ENCODE data around the gene WDFY4.

Gene WDFY4

DNA sequence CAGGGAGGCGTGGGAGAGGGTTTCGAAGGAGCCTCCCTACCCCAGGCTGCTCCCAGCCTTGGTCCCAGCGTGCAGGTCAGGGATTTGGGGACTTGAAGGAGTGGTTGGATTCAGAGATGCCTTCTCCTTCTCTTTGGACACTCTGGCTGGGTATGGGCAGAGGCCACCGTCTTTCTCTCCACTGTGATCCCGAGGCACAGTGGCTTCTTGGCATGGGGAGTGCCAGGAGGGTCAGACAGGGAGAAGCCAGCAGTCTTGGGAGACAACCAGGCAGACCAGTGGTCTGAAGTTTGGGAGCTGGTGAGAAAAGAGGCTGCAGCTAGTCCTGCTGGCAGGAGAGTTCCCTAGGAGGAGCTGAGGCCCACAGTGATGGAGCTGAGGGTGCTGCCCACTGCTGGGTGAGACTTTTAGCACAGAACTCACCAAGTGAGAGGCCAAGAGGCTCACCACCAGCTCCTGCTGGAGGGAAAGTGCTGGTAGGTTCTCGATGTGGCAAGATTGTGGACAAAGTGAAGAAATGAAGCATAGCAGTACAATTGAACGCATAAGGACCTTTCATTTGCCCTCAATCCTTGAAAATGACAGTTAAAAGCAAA lies 35.2 kb upstream of the WDFY4 start:
- Histone ChIP-seq H3K79me1 (ENCODE audit: low read depth, low read length) (no peaks in the 10 kb centered on the region), H3K9ac (ENCODE audit: low read depth, low read length, poor library complexity) (no peak overlapping the region), H2BK5ac (ENCODE audit: low read length) (no peak overlapping the region), H2AFZ (ENCODE audit: low read length) (no peak overlapping the region), H3K27me3 (ENCODE audit: control insufficient read depth in 3 of 3, insufficient read depth in 3 of 3, low read depth in 1 of 3, low read length in 3 of 3) (no peaks in the 10 kb centered on the region), H3K9me3 (replicated peaks in 1 of 2; ENCODE audit: control insufficient read depth in 2 of 2, insufficient read depth in 1 of 2, low read depth in 1 of 2, low read length in 2 of 2) (no peaks in the 10 kb centered on the region), H3K18ac (ENCODE audit: low read length) (no peak overlapping the region), H3K23ac (ENCODE audit: low read depth, low read length, poor library complexity) (no peak overlapping the region), H2BK15ac (ENCODE audit: low read length) (no peak overlapping the region), H4K8ac (ENCODE audit: low read depth, low read length) (no peak overlapping the region), H3K36me3 (replicated peaks in 1 of 2; ENCODE audit: control insufficient read depth in 2 of 2, insufficient read depth in 2 of 2, low read length in 2 of 2) (no peaks in the 10 kb centered on the region), H3K4ac (ENCODE audit: low read length) (no peak overlapping the region), H3K14ac (ENCODE audit: low read length) (no peak overlapping the region), H2AK5ac (ENCODE audit: low read depth, low read length) (no peak overlapping the region), H3K4me2 (ENCODE audit: insufficient read depth, low read length, poor library complexity, severe bottlenecking) (no peak overlapping the region), H3K4me1 (ENCODE audit: control insufficient read depth in 2 of 2, insufficient read depth in 1 of 2, low read depth in 1 of 2, low read length in 2 of 2) (no peaks in the 10 kb centered on the region), H2BK12ac (ENCODE audit: low read length) (no peak overlapping the region), H3K4me3 (ENCODE audit: low read length in 2 of 2) (peak overlapping the region in 1 of 2 donors; percentile 2), H4K91ac (ENCODE audit: low read depth, low read length, poor library complexity) (no peak overlapping the region), H3K27ac (replicated peaks; ENCODE audit: low read length) (no peak overlapping the region), H2BK120ac (ENCODE audit: low read depth, low read length) (no peak overlapping the region)
- no CpG with 5 or more reads among the region's 7 CpGs for WGBS, 2 donors (ENCODE audit: extremely low coverage in 2 of 2, insufficient read length in 2 of 2, insufficient replicate concordance in 1 of 2)
- no peak for DNase-seq (ENCODE audit: low spot score)

DNA sequence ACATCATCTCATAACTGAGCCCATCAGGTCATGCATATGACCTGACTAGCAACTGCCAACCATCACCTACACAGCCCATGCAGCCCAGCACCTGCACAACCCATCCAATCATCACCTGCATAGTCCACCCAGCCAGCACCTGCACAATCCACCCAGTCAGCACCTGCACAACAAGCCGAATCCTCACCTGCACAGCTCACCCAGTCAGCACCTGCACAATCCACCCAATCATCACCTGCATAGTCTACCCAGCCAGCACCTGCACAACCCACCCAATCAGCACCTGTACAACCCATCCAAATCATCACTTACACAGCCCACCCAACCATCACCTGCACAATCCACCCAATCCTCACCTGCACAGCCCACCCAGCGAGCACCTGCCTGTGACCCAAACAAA lies 33.4 kb upstream of the WDFY4 start:
- Histone ChIP-seq H3K27me3 (ENCODE audit: control insufficient read depth in 3 of 3, insufficient read depth in 3 of 3, low read depth in 1 of 3, low read length in 3 of 3) (peaks cover 0 to 5% (median 0%) of the 10 kb centered on the region in 3 experiments), H3K18ac (ENCODE audit: low read length) (no peak overlapping the region), H2BK120ac (ENCODE audit: low read depth, low read length) (no peak overlapping the region), H3K36me3 (replicated peaks in 1 of 2; ENCODE audit: control insufficient read depth in 2 of 2, insufficient read depth in 2 of 2, low read length in 2 of 2) (no peaks in the 10 kb centered on the region), H2BK15ac (ENCODE audit: low read length) (no peak overlapping the region), H3K23ac (ENCODE audit: low read depth, low read length, poor library complexity) (no peak overlapping the region), H3K27ac (replicated peaks; ENCODE audit: low read length) (no peak overlapping the region), H3K14ac (ENCODE audit: low read length) (peak overlapping the region; percentile 60), H3K79me1 (ENCODE audit: low read depth, low read length) (no peaks in the 10 kb centered on the region), H2AFZ (ENCODE audit: low read length) (no peak overlapping the region), H2BK5ac (ENCODE audit: low read length) (no peak overlapping the region), H3K4me1 (ENCODE audit: control insufficient read depth in 2 of 2, insufficient read depth in 1 of 2, low read depth in 1 of 2, low read length in 2 of 2) (no peaks in the 10 kb centered on the region), H3K4me3 (ENCODE audit: low read length in 2 of 2) (no peak overlapping the region), H3K9me3 (replicated peaks in 1 of 2; ENCODE audit: control insufficient read depth in 2 of 2, insufficient read depth in 1 of 2, low read depth in 1 of 2, low read length in 2 of 2) (no peaks in the 10 kb centered on the region), H3K9ac (ENCODE audit: low read depth, low read length, poor library complexity) (no peak overlapping the region), H4K91ac (ENCODE audit: low read depth, low read length, poor library complexity) (no peak overlapping the region), H3K4me2 (ENCODE audit: insufficient read depth, low read length, poor library complexity, severe bottlenecking) (no peak overlapping the region), H4K8ac (ENCODE audit: low read depth, low read length) (no peak overlapping the region), H2AK5ac (ENCODE audit: low read depth, low read length) (no peak overlapping the region), H3K4ac (ENCODE audit: low read length) (no peak overlapping the region), H2BK12ac (ENCODE audit: low read length) (no peak overlapping the region)
- no CpG with 5 or more reads among the region's 2 CpGs for WGBS, 2 donors (ENCODE audit: extremely low coverage in 2 of 2, insufficient read length in 2 of 2, insufficient replicate concordance in 1 of 2)
- no peak for DNase-seq (ENCODE audit: low spot score)

DNA sequence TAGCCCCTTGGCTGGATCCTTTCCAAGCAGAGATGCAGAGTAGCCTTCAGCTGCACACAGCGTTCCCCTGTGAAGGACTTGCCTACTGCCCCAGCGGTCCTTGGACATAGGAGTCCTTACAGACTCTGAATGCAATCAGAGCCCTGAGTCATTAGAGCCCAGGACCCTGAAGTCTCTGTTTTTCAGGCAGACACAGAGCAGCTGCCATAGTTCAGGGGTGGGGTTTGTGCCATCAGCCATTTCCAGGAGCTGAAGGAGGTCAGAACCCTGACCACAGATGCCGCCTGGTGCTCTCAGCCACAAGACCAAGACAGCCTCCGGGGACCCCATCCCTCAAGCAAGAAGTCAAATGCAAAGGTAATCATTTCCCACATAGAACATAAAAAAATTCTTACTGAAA lies 32.8 kb upstream of the WDFY4 start:
- Histone ChIP-seq H3K79me1 (ENCODE audit: low read depth, low read length) (no peaks in the 10 kb centered on the region), H3K9ac (ENCODE audit: low read depth, low read length, poor library complexity) (no peak overlapping the region), H3K27me3 (ENCODE audit: control insufficient read depth in 3 of 3, insufficient read depth in 3 of 3, low read depth in 1 of 3, low read length in 3 of 3) (peaks cover 0 to 9% (median 0%) of the 10 kb centered on the region in 3 experiments), H3K4me1 (ENCODE audit: control insufficient read depth in 2 of 2, insufficient read depth in 1 of 2, low read depth in 1 of 2, low read length in 2 of 2) (peaks cover 0 to 5% of the 10 kb centered on the region in 2 donors), H3K27ac (replicated peaks; ENCODE audit: low read length) (no peak overlapping the region), H3K18ac (ENCODE audit: low read length) (no peak overlapping the region), H2BK120ac (ENCODE audit: low read depth, low read length) (no peak overlapping the region), H2BK12ac (ENCODE audit: low read length) (no peak overlapping the region), H2BK5ac (ENCODE audit: low read length) (no peak overlapping the region), H4K91ac (ENCODE audit: low read depth, low read length, poor library complexity) (no peak overlapping the region), H3K4ac (ENCODE audit: low read length) (no peak overlapping the region), H3K23ac (ENCODE audit: low read depth, low read length, poor library complexity) (no peak overlapping the region), H3K4me3 (ENCODE audit: low read length in 2 of 2) (no peak overlapping the region), H2AK5ac (ENCODE audit: low read depth, low read length) (no peak overlapping the region), H2AFZ (ENCODE audit: low read length) (no peak overlapping the region), H3K14ac (ENCODE audit: low read length) (no peak overlapping the region), H3K36me3 (replicated peaks in 1 of 2; ENCODE audit: control insufficient read depth in 2 of 2, insufficient read depth in 2 of 2, low read length in 2 of 2) (no peaks in the 10 kb centered on the region), H2BK15ac (ENCODE audit: low read length) (no peak overlapping the region), H3K4me2 (ENCODE audit: insufficient read depth, low read length, poor library complexity, severe bottlenecking) (no peak overlapping the region), H4K8ac (ENCODE audit: low read depth, low read length) (no peak overlapping the region), H3K9me3 (replicated peaks in 1 of 2; ENCODE audit: control insufficient read depth in 2 of 2, insufficient read depth in 1 of 2, low read depth in 1 of 2, low read length in 2 of 2) (no peaks in the 10 kb centered on the region)
- no CpG with 5 or more reads among the region's 4 CpGs for WGBS, 2 donors (ENCODE audit: extremely low coverage in 2 of 2, insufficient read length in 2 of 2, insufficient replicate concordance in 1 of 2)
- no peak for DNase-seq (ENCODE audit: low spot score)

DNA sequence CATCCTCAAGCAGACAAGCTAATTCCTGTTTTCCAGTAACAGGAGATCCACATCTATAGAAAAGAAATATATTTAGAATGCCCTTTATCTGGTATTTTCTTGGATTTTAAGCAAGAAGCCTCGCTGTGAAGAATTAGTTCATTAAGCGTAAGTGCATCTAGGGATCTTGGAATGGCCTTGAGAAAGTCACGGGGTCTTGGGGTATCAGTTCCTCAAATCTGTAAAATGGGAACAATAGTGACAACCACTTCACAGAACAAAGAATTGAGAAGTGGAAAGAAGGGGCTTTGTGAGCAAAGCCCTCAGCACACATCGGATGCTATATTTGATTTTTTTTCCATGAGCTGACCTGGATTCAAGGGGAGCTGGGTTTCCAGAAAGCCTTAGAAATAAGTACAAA lies 32.3 kb upstream of the WDFY4 start:
- no peak overlapping the region for H4K8ac ChIP-seq (ENCODE audit: low read depth, low read length)
- peaks cover 0 to 11% (median 0%) of the 10 kb centered on the region in 3 experiments for H3K27me3 ChIP-seq (ENCODE audit: control insufficient read depth in 3 of 3, insufficient read depth in 3 of 3, low read depth in 1 of 3, low read length in 3 of 3)
- H3K4me3 ChIP-seq (ENCODE audit: low read length in 2 of 2) = no peak overlapping the region
- H2AK5ac ChIP-seq (ENCODE audit: low read depth, low read length) = no peak overlapping the region
- no peak overlapping the region for H3K4me2 ChIP-seq (ENCODE audit: insufficient read depth, low read length, poor library complexity, severe bottlenecking)
- H2BK120ac ChIP-seq (ENCODE audit: low read depth, low read length) = no peak overlapping the region
- no peak for DNase-seq (ENCODE audit: low spot score)
- no peaks in the 10 kb centered on the region for H3K79me1 ChIP-seq (ENCODE audit: low read depth, low read length)
- H3K36me3 ChIP-seq (replicated peaks in 1 of 2; ENCODE audit: control insufficient read depth in 2 of 2, insufficient read depth in 2 of 2, low read length in 2 of 2) = no peaks in the 10 kb centered on the region
- no peak overlapping the region for H3K9ac ChIP-seq (ENCODE audit: low read depth, low read length, poor library complexity)
- no peak overlapping the region for H3K27ac ChIP-seq (replicated peaks; ENCODE audit: low read length)
- H3K14ac ChIP-seq (ENCODE audit: low read length) = no peak overlapping the region
- no peak overlapping the region for H2BK5ac ChIP-seq (ENCODE audit: low read length)
- no peak overlapping the region for H2BK12ac ChIP-seq (ENCODE audit: low read length)
- H3K9me3 ChIP-seq (replicated peaks in 1 of 2; ENCODE audit: control insufficient read depth in 2 of 2, insufficient read depth in 1 of 2, low read depth in 1 of 2, low read length in 2 of 2) = no peaks in the 10 kb centered on the region
- H3K18ac ChIP-seq (ENCODE audit: low read length) = no peak overlapping the region
- no peak overlapping the region for H3K4ac ChIP-seq (ENCODE audit: low read length)
- no peak overlapping the region for H2AFZ ChIP-seq (ENCODE audit: low read length)
- no peak overlapping the region for H3K23ac ChIP-seq (ENCODE audit: low read depth, low read length, poor library complexity)
- H2BK15ac ChIP-seq (ENCODE audit: low read length) = no peak overlapping the region
- no peak overlapping the region for H4K91ac ChIP-seq (ENCODE audit: low read depth, low read length, poor library complexity)
- no CpG with 5 or more reads among the region's 4 CpGs for WGBS, 2 donors (ENCODE audit: extremely low coverage in 2 of 2, insufficient read length in 2 of 2, insufficient replicate concordance in 1 of 2)
- peaks cover 0 to 5% of the 10 kb centered on the region in 2 donors for H3K4me1 ChIP-seq (ENCODE audit: control insufficient read depth in 2 of 2, insufficient read depth in 1 of 2, low read depth in 1 of 2, low read length in 2 of 2)
